B cell (primary cell): ENCODE measurements around the gene CNOT6. TPM values are rescaled to one million over a fixed set of nuclear protein-coding genes. Genes with fewer than 3 reads are reported as not detected.
"Not testable (repeated sequence)": the region's sequence is repeated elsewhere in the genome, so short reads cannot be mapped to it uniquely, and the experiment has no call there.

Source experiments
- ATAC-seq: fragments of 200-7000 bp; cut with Tn5 transposase; one replicate; pipeline ENCODE4 v1.10.0; 2021; ENCODE audit warnings: low read depth, mild to moderate bottlenecking, moderate number of reproducible peaks, moderate library complexity
- CTCF ChIA-PET: fragments of 350-600 bp; sonication (Branson Sonifier 250); formaldehyde crosslinking; loops from one replicate; lab custom pipeline; 2021; ENCODE audit warnings: antibody characterized with exemption, inconsistent platforms; lab: Charles Lee
- POLR2A ChIA-PET: fragments of 350-600 bp; sonication (Branson Sonifier 250); formaldehyde crosslinking; loops from one replicate; lab custom pipeline; 2021; ENCODE audit warnings: antibody characterized with exemption; lab: Charles Lee
- DNase-seq: peaks from one replicate; pipeline ENCODE4 v3.0.0; 2013
- H2AFZ ChIP-seq: 2 replicates; pipeline ENCODE4 v1.6.1; 2012; ENCODE audit warnings: mild to moderate bottlenecking, low read depth, low read length; ENCODE audit not compliant: insufficient read depth, poor library complexity, severe bottlenecking
- H3K27ac ChIP-seq, 2 donors: 1 replicate in 1 of 2; 2 replicates in 1 of 2; pipeline ENCODE4 v1.5.1; 2012 to 2013; ENCODE audit warnings: low read length in 2 of 2, mild to moderate bottlenecking in 2 of 2, moderate library complexity in 1 of 2
- H3K27me3 ChIP-seq, 4 experiments: fragments of 200-600 bp in 1 of 4; sonication (generic) in 1 of 4; replicated peaks in 1 of 4; 1 replicate in 2 of 4; 2 replicates in 2 of 4; pipeline versions ENCODE4 v1.6.1 to v1.7.0; 2013 to 2016; ENCODE audit warnings: low read length in 3 of 4, mild to moderate bottlenecking in 2 of 4, mixed read lengths in 1 of 4, moderate library complexity in 1 of 4; ENCODE audit not compliant: insufficient read depth in 4 of 4, control insufficient read depth in 3 of 4; ENCODE audit errors: control extremely low read depth in 1 of 4
- H3K36me3 ChIP-seq, 2 experiments: replicated peaks in 1 of 2; 1 replicate in 1 of 2; 2 replicates in 1 of 2; pipeline versions ENCODE4 v1.6.1 to v1.7.1; 2013; ENCODE audit warnings: low read length in 1 of 2; ENCODE audit not compliant: insufficient read depth in 2 of 2, control insufficient read depth in 1 of 2; ENCODE audit errors: control extremely low read depth in 1 of 2, extremely low read depth in 1 of 2
- H3K4me1 ChIP-seq, 2 donors: fragments of 200-600 bp in 1 of 2; sonication (generic) in 1 of 2; 1 replicate in 1 of 2; 2 replicates in 1 of 2; pipeline versions ENCODE4 v1.5.1 to v1.6.1; 2013 to 2017; ENCODE audit warnings: low read length in 2 of 2; ENCODE audit not compliant: control insufficient read depth in 2 of 2, insufficient read depth in 2 of 2
- H3K4me2 ChIP-seq: replicated peaks from 2 replicates; pipeline ENCODE3; 2012; ENCODE audit warnings: mild to moderate bottlenecking, low read depth, low read length; ENCODE audit not compliant: poor library complexity, severe bottlenecking
- H3K4me3 ChIP-seq, 5 experiments: fragments of 200-600 bp in 1 of 5; sonication (generic) in 1 of 5; 1 replicate in 3 of 5; 2 replicates in 2 of 5; pipeline versions ENCODE4 v1.5.1 to v1.7.0; 2011 to 2016; ENCODE audit warnings: low read length in 4 of 5, mild to moderate bottlenecking in 4 of 5, low read depth in 2 of 5, control low read depth in 1 of 5, moderate library complexity in 1 of 5; ENCODE audit not compliant: insufficient read depth in 1 of 5; ENCODE audit errors: control extremely low read depth in 1 of 5, extremely low read depth in 1 of 5
- H3K79me2 ChIP-seq: fragments of 200-600 bp; sonication (generic); one replicate; pipeline ENCODE4 v1.6.0; 2016; ENCODE audit warnings: low read length; ENCODE audit not compliant: control insufficient read depth, insufficient read depth
- H3K9ac ChIP-seq: fragments of 200-600 bp; sonication (generic); 2 replicates; pipeline ENCODE4 v1.6.1; 2017; ENCODE audit warnings: mild to moderate bottlenecking, low read length, moderate library complexity
- H3K9me3 ChIP-seq, 3 donors: one replicate each; pipeline versions ENCODE4 v1.6.1 to v1.7.1; 2013; ENCODE audit warnings: low read length in 2 of 3; ENCODE audit not compliant: control insufficient read depth in 2 of 3, insufficient read depth in 1 of 3; ENCODE audit errors: control extremely low read depth in 1 of 3
- H4K20me1 ChIP-seq: 2 replicates; pipeline ENCODE4 v1.6.0; 2012; ENCODE audit warnings: mild to moderate bottlenecking, low read length; ENCODE audit not compliant: insufficient read depth, control insufficient read depth, poor library complexity, severe bottlenecking
- H3K27ac Mint-ChIP-seq: one replicate; pipeline ENCODE4 v1.8.0; 2021; ENCODE audit warnings: mixed read lengths
- H3K27me3 Mint-ChIP-seq: one replicate; pipeline ENCODE4 v1.8.0; 2021; ENCODE audit warnings: mixed read lengths
- H3K4me1 Mint-ChIP-seq: one replicate; pipeline ENCODE4 v1.8.0; 2021; ENCODE audit warnings: mixed read lengths
- H3K4me3 Mint-ChIP-seq: one replicate; pipeline ENCODE4 v1.8.0; 2021; ENCODE audit warnings: mixed read lengths
- H3K9me3 Mint-ChIP-seq: one replicate; pipeline ENCODE4 v1.8.0; 2022; ENCODE audit warnings: mixed read lengths; ENCODE audit not compliant: insufficient read depth
- EZH2 ChIP-seq: IDR thresholded peaks from 2 replicates; pipeline ENCODE4 v1.6.1; 2012; ENCODE audit warnings: borderline replicate concordance, low read depth, mild to moderate bottlenecking, moderate library complexity, low read length; ENCODE audit not compliant: insufficient read depth, poor library complexity, severe bottlenecking
- WGBS: methylation state at CpG from one replicate; pipeline ENCODE4 v1.1.5; 2013; ENCODE audit warnings: missing lambda C conversion rate; ENCODE audit not compliant: insufficient coverage; 5-methylcytosine and 5-hydroxymethylcytosine counted together
- intact Hi-C: fragments of 100-400 bp; cut with micrococcal nuclease; formaldehyde crosslinking; loops from one replicate; pipeline ENCODE4 v1.10.0; 2022
- polyA plus RNA-seq: library from polyadenylated mRNA; depleted of rRNA; stranded (reverse); fragments of >200 nt; gene quantifications from 2 replicates; pipeline ENCODE4 v1.2.3, GENCODE V29; 2012
- total RNA-seq, 2 donors: library from RNA; stranded (reverse); fragments of 120-200 nt in 1 of 2; gene quantifications; 1 replicate in 1 of 2; 2 replicates in 1 of 2; pipeline versions ENCODE4 v1.2.3 to v1.2.4, GENCODE V29; 2013 to 2022
- TF ChIP-seq, protein P1 (sequence below): fragments of 200-600 bp; IDR thresholded peaks from one replicate; pipeline ENCODE4 v1.8.0; 2022; ENCODE audit warnings: antibody characterized with exemption, mild to moderate bottlenecking

CNOT6 gene
- total and polyA plus RNA-seq, 2 donors (not counting 1 experiment from before 2014, with no cell fraction given), result 4.3 to 31.1 TPM

DNA sequence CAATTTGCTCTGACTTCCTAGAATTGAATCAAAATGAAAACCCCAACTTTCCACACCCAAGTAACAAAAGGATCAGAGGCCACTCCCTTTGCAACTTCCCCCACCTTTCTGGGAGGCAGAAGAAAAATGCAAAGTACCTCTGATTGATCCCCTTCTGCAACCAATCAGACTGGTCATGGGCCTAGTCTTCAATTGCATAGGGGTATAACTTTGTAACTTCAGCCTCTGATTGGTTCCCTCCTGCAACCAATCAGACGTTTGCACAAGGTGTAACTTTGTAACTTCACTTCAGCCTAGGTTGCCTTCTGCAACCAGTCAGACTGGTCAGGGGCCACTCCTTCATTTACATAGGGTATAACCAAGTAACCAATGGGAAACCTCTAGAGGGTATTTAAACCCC is 38.3 kb upstream of the CNOT6 start:
- POLR2A ChIA-PET, result no interaction called here
- no peaks in the 10 kb centered on the region for H3K4me1 ChIP-seq

DNA sequence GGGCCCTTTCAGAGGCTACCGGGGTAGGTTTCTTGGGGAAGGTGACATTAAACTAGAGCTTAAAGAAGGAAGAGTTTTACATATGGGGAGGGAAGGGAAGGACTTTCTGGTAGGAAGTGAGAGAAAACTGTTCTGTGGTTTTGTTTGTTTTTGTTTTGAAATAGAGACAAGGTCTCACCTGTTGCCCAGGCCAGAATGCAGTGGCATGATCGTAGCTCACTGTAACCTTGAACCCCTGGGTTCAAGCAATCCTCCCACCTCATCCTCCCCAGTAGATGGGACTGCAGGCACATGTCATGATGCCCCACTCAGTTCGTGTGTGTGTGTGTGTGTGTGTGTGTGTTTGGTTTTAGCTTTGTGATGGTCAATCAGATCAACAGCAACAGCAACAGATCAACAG is 37.4 kb upstream of the CNOT6 start:
- H3K4me1 Mint-ChIP-seq, result no peaks in the 10 kb centered on the region
- no peaks in the 10 kb centered on the region for H3K4me1 ChIP-seq
- ChIA-PET CTCF (interaction anchor here (0.5 to 2.0 kb wide), 3 partner anchors 12 to 26 kb away, joined by 5 to 8 read pairs (median 5); no protein-coding TSS in a partner anchor), POLR2A (no interaction called here)
- no peaks in the 10 kb centered on the region for H3K9me3 Mint-ChIP-seq
- no peak overlapping the region for H3K4me3 Mint-ChIP-seq
- no peak overlapping the region for H3K4me3 ChIP-seq
- DNase-seq (no peak), ATAC-seq (no peak)
- no peaks in the 10 kb centered on the region for H3K79me2 ChIP-seq
- intact Hi-C loops, result no loop called here
- no peak overlapping the region for H2AFZ ChIP-seq
- no peak overlapping the region for H3K27ac Mint-ChIP-seq
- no peak overlapping the region for H3K4me2 ChIP-seq
- WGBS, result 83% methylated on average over 1 of the region's 3 CpGs
- peaks cover 0 to 1% (median 0%) of the 10 kb centered on the region in 4 experiments for H3K27me3 ChIP-seq
- H3K36me3 ChIP-seq, result no peaks in the 10 kb centered on the region
- H3K27ac ChIP-seq, result no peak overlapping the region
- no peak overlapping the region for H3K9ac ChIP-seq
- H4K20me1 ChIP-seq, result no peaks in the 10 kb centered on the region
- H3K27me3 Mint-ChIP-seq, result peaks cover 13% of the 10 kb centered on the region
- no peaks in the 10 kb centered on the region for H3K9me3 ChIP-seq
- TF ChIP-seq, protein P1, sequence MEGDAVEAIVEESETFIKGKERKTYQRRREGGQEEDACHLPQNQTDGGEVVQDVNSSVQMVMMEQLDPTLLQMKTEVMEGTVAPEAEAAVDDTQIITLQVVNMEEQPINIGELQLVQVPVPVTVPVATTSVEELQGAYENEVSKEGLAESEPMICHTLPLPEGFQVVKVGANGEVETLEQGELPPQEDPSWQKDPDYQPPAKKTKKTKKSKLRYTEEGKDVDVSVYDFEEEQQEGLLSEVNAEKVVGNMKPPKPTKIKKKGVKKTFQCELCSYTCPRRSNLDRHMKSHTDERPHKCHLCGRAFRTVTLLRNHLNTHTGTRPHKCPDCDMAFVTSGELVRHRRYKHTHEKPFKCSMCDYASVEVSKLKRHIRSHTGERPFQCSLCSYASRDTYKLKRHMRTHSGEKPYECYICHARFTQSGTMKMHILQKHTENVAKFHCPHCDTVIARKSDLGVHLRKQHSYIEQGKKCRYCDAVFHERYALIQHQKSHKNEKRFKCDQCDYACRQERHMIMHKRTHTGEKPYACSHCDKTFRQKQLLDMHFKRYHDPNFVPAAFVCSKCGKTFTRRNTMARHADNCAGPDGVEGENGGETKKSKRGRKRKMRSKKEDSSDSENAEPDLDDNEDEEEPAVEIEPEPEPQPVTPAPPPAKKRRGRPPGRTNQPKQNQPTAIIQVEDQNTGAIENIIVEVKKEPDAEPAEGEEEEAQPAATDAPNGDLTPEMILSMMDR, result no peak
- TF ChIP-seq EZH2, result no peak

More for the DNA sequence above, 38.3 kb upstream of the CNOT6 start:
- WGBS, result 100% methylated on average over 1 of the region's 1 CpG
- CTCF ChIA-PET, result interaction anchor here (1.6 to 2.0 kb wide), 2 partner anchors 13 to 16 kb away, joined by 5 to 8 read pairs; no protein-coding TSS in a partner anchor
- Histone ChIP-seq H3K36me3 (no peaks in the 10 kb centered on the region), H2AFZ (no peak overlapping the region), H3K9me3 (no peaks in the 10 kb centered on the region), H3K9ac (no peak overlapping the region), H3K27me3 (peaks cover 0 to 6% (median 2%) of the 10 kb centered on the region in 4 experiments), H3K27ac (no peak overlapping the region), H3K79me2 (no peaks in the 10 kb centered on the region), H3K4me3 (no peak overlapping the region), H3K4me2 (no peak overlapping the region), H4K20me1 (no peaks in the 10 kb centered on the region)
- Mint-ChIP-seq H3K4me3 (no peak overlapping the region), H3K4me1 (no peaks in the 10 kb centered on the region), H3K27ac (no peak overlapping the region), H3K9me3 (no peaks in the 10 kb centered on the region), H3K27me3 (peaks cover 22% of the 10 kb centered on the region)
- TF ChIP-seq, protein P1, result no peak
- TF ChIP-seq EZH2, result no peak
- ATAC-seq (no peak), DNase-seq (no peak)
- intact Hi-C loops, result no loop called here

DNA sequence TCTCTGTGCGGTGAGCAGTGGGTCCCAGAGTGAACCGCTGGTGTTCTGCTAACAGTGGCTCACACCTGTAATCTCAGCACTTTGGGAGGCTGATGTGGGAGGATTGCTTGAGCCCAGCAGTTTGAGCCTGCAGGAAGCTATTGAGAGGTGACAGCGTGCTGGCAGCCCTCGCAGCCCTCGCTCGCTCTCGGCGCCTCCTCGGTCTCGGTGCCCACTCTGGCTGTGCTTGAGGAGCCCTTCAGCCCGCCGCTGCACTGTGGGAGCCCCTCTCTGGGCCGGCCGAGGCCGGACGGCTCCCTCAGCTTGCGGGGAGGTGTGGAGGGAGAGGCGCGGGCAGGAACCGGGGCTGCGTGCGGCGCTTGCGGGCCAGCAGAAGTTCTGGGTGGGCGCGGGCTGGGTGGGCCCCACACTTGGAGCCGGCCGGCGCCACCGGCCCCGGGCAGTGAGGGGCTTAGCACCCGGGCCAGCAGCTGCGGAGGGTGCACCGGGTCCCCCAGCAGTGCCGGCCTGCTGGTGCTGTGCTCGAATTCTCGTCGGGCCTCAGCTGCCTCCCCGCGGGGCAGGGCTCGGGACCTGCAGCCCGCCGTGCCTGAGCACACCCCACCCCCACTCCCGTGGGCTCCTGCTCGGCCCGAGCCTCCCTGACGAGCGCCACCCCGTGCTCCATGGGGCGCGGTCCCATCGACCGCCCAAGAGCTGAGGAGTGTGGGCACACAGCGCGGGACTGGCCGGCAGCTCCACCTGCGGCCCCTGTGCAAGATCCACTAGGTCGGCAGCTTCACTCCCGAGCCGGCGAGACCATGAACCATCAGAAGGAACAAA is 35.1 kb upstream of the CNOT6 start:
- H3K27me3 Mint-ChIP-seq, H2AFZ ChIP-seq, H3K27ac ChIP-seq, H3K27ac Mint-ChIP-seq, H4K20me1 ChIP-seq, POLR2A ChIA-PET, H3K9me3 Mint-ChIP-seq, intact Hi-C loops, H3K4me3 ChIP-seq, ATAC-seq, DNase-seq, H3K4me1 ChIP-seq, H3K36me3 ChIP-seq, H3K79me2 ChIP-seq, H3K4me2 ChIP-seq, H3K4me3 Mint-ChIP-seq, H3K9ac ChIP-seq, CTCF ChIA-PET, H3K9me3 ChIP-seq, H3K4me1 Mint-ChIP-seq, H3K27me3 ChIP-seq: not testable (repeated sequence)
- WGBS, result 96% methylated on average over 61 of the region's 61 CpGs
